SU-DHL-6 (cell line): ENCODE measurements around the gene PDCD7.

Source experiments
- H2AFZ ChIP-seq: fragments of 200-600 bp; sonication (generic); 2 replicates; pipeline ENCODE4 v1.6.1; 2014; ENCODE audit warnings: low read depth, mild to moderate bottlenecking, moderate library complexity, mixed read lengths, antibody characterized with exemption, low read length; ENCODE audit not compliant: severe bottlenecking
- H3F3A ChIP-seq: fragments of 200-600 bp; shearing (Covaris generic); 2 replicates; pipeline ENCODE4 v1.6.0; 2016; ENCODE audit warnings: antibody characterized with exemption, mild to moderate bottlenecking; ENCODE audit not compliant: insufficient read depth
- H3K27ac ChIP-seq: fragments of 200-600 bp; sonication (generic); 2 replicates; pipeline ENCODE4 v1.5.1; 2016; ENCODE audit warnings: low read depth, mild to moderate bottlenecking, low read length, moderate library complexity, mixed read lengths
- H3K27me3 ChIP-seq: fragments of 200-600 bp; sonication (generic), shearing (Covaris generic); 2 replicates; pipeline ENCODE4 v1.6.0; 2014; ENCODE audit warnings: mild to moderate bottlenecking, low read length
- H3K36me3 ChIP-seq: fragments of 200-600 bp; sonication (generic); 2 replicates; pipeline ENCODE4 v1.6.1; 2014; ENCODE audit warnings: mild to moderate bottlenecking, low read length, mixed read lengths
- H3K4me2 ChIP-seq: fragments of 300-600, 200-600 bp; shearing (Covaris generic), sonication (generic); 2 replicates; pipeline ENCODE4 v1.6.0; 2014; ENCODE audit warnings: low read length, low read depth, mild to moderate bottlenecking; ENCODE audit not compliant: poor library complexity, severe bottlenecking
- H3K4me3 ChIP-seq: fragments of 200-600 bp; sonication (generic); 2 replicates; pipeline ENCODE4 v1.5.1; 2014; ENCODE audit warnings: antibody characterized with exemption, low read length, mild to moderate bottlenecking, mixed read lengths; ENCODE audit not compliant: insufficient read depth, poor library complexity, severe bottlenecking
- H3K79me2 ChIP-seq: fragments of 200-600 bp; sonication (generic); 2 replicates; pipeline ENCODE4 v1.6.1; 2014; ENCODE audit warnings: mild to moderate bottlenecking, low read length, moderate library complexity; ENCODE audit not compliant: insufficient read depth
- H3K9ac ChIP-seq: fragments of 200-600 bp; sonication (generic); 2 replicates; pipeline ENCODE4 v1.7.0; 2014; ENCODE audit warnings: mild to moderate bottlenecking, low read length
- H3K9me2 ChIP-seq: fragments of 200-600 bp; sonication (generic); replicated peaks from 2 replicates; pipeline ENCODE4 v1.6.1; 2014; ENCODE audit warnings: low read length; ENCODE audit not compliant: insufficient read depth
- H3K9me3 ChIP-seq: fragments of 200-600 bp; sonication (generic); 2 replicates; pipeline ENCODE4 v1.6.1; 2014; ENCODE audit warnings: low read length, mixed read lengths; ENCODE audit not compliant: insufficient read depth
- H4K20me1 ChIP-seq: fragments of 200-600 bp; sonication (generic); 2 replicates; pipeline ENCODE4 v1.6.1; 2014; ENCODE audit warnings: low read depth, mild to moderate bottlenecking, antibody characterized with exemption, low read length, moderate library complexity, mixed read lengths
- CTCF ChIP-seq: fragments of 200-600 bp; sonication (generic); IDR thresholded peaks from one replicate; pipeline ENCODE4 v1.5.1; 2017; ENCODE audit warnings: antibody characterized with exemption, mild to moderate bottlenecking, low read length, moderate library complexity; ENCODE audit not compliant: insufficient read depth, poor library complexity, severe bottlenecking
- EZH2phosphoT487 ChIP-seq: fragments of 200-600 bp; sonication (generic), shearing (Covaris generic); conservative IDR thresholded peaks from 2 replicates; pipeline ENCODE4 v1.6.1; 2018; ENCODE audit warnings: mild to moderate bottlenecking, antibody characterized with exemption, low read length, moderate library complexity, mixed read lengths

Gene PDCD7

DNA sequence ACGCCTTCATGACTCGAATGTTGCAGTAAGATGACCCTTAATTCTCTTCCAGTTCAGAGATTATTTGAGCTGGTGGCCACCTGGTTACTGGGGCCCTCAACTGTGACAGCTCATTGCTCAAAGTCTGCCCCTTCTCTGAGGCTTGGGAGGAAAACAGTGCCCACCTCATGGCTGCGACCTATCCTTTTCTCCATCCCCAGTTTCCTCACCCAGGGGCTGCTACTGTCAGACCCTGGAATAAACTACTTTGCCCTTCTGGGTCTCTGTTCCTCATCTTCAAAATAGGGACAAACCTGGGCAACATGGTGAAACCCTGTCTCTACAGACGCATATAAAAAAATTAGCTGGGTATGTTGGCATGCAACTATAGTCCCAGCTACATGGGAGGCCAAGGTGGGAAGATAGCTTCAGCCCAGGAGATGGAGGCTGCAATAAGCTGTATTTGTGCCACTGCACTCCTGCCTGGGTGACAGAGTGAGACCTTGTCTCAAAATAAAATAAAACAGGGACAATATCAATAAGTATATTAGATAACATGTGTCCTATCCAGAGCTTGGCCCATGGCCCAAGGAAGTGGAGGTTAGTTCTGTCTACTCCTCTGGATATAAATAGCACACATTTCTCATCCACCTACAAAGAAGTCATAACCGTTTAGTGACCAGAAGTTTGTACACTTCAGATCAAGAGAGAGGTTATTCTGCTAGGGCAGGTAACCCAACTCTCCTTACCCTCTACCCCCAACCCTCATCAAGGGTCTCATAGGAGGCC is 63.6 kb downstream of the PDCD7 start:
- TF ChIP-seq EZH2phosphoT487, result no peak
- no peak for TF ChIP-seq CTCF
- Histone ChIP-seq H3K27me3 (no peaks in the 10 kb centered on the region), H3K79me2 (no peaks in the 10 kb centered on the region), H3K4me3 (no peak overlapping the region), H3K4me2 (no peak overlapping the region), H3K36me3 (no peaks in the 10 kb centered on the region), H3K9me2 (no peaks in the 10 kb centered on the region), H3F3A (no peaks in the 10 kb centered on the region), H3K9me3 (no peaks in the 10 kb centered on the region), H3K27ac (no peak overlapping the region), H2AFZ (no peak overlapping the region), H3K9ac (no peak overlapping the region), H4K20me1 (no peaks in the 10 kb centered on the region)

- Histone ChIP-seq H2AFZ (no peak overlapping the region), H3K27ac (no peak overlapping the region), H3K27me3 (no peaks in the 10 kb centered on the region), H3K9me2 (no peaks in the 10 kb centered on the region), H3K9me3 (no peaks in the 10 kb centered on the region), H3K79me2 (no peaks in the 10 kb centered on the region), H3K9ac (no peak overlapping the region), H3K36me3 (no peaks in the 10 kb centered on the region), H3F3A (no peaks in the 10 kb centered on the region), H3K4me2 (no peak overlapping the region), H3K4me3 (no peak overlapping the region), H4K20me1 (no peaks in the 10 kb centered on the region)
- no peak for TF ChIP-seq CTCF
- TF ChIP-seq EZH2phosphoT487, result no peak
These were observed 64.4 kb downstream of the PDCD7 start for GRCh38 chr15:65069179-65069578.

DNA sequence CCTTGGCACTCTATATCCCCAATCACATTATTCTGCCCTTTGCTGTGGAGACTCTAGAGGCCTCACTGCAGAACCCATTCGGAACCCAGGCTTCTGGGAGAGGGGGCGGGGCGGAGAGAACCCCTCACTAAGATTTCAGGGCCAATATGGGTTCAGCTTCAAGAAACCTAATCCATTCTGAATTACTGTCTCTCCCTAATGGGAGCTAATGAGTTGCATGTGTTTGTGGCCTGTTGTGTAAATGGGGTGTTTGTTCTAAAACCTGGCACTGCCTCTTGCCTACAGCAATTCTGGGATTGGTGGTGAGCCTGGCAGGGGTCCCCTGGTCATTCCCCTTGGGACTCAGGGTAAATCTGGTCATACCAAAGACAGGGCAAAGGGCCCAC is 65.2 kb downstream of the PDCD7 start:
- Histone ChIP-seq H3K9ac (no peak overlapping the region), H3K27me3 (no peaks in the 10 kb centered on the region), H3K9me2 (no peaks in the 10 kb centered on the region), H3K36me3 (no peaks in the 10 kb centered on the region), H4K20me1 (no peaks in the 10 kb centered on the region), H3K4me3 (no peak overlapping the region), H3K27ac (no peak overlapping the region), H3F3A (no peaks in the 10 kb centered on the region), H3K79me2 (no peaks in the 10 kb centered on the region), H2AFZ (no peak overlapping the region), H3K9me3 (no peaks in the 10 kb centered on the region), H3K4me2 (no peak overlapping the region)
- no peak for TF ChIP-seq CTCF
- no peak for TF ChIP-seq EZH2phosphoT487
